GM06990 (cell line): ENCODE measurements around the gene DENND6B.
"Not testable (repeated sequence)": the region's sequence is repeated elsewhere in the genome, so short reads cannot be mapped to it uniquely, and the experiment has no call there.

Source experiments
- DNase-seq: peaks from one replicate; pipeline ENCODE4 v3.0.0-alpha.2; 2011; ENCODE audit not compliant: insufficient read length; ENCODE audit errors: extremely low read depth
- H3K27me3 ChIP-seq: replicated peaks from 2 replicates; pipeline ENCODE4 v1.6.0; 2011; ENCODE audit warnings: low read length; ENCODE audit not compliant: control insufficient read depth, insufficient read depth
- H3K36me3 ChIP-seq: 2 replicates; pipeline ENCODE4 v1.5.1; 2011; ENCODE audit warnings: low read length; ENCODE audit not compliant: control insufficient read depth, insufficient read depth
- H3K4me3 ChIP-seq: replicated peaks from 2 replicates; pipeline ENCODE4 v1.5.1; 2011; ENCODE audit warnings: low read depth, mild to moderate bottlenecking, control low read depth, low read length
- CTCF ChIP-seq: IDR thresholded peaks from 2 replicates; pipeline ENCODE4 v1.5.1; 2011; ENCODE audit warnings: low read length, control low read depth, mild to moderate bottlenecking, inconsistent platforms; ENCODE audit not compliant: insufficient read depth, poor library complexity, severe bottlenecking

The DENND6B gene

GRCh38 chr22:50323900-50324299, 2.9 kb downstream of the DENND6B start:
- H3K36me3 ChIP-seq = no peaks in the 10 kb centered on the region
- no peaks in the 10 kb centered on the region for H3K27me3 ChIP-seq
- TF ChIP-seq CTCF = no peak
- no peak for DNase-seq
- H3K4me3 ChIP-seq = no peak overlapping the region

DNA sequence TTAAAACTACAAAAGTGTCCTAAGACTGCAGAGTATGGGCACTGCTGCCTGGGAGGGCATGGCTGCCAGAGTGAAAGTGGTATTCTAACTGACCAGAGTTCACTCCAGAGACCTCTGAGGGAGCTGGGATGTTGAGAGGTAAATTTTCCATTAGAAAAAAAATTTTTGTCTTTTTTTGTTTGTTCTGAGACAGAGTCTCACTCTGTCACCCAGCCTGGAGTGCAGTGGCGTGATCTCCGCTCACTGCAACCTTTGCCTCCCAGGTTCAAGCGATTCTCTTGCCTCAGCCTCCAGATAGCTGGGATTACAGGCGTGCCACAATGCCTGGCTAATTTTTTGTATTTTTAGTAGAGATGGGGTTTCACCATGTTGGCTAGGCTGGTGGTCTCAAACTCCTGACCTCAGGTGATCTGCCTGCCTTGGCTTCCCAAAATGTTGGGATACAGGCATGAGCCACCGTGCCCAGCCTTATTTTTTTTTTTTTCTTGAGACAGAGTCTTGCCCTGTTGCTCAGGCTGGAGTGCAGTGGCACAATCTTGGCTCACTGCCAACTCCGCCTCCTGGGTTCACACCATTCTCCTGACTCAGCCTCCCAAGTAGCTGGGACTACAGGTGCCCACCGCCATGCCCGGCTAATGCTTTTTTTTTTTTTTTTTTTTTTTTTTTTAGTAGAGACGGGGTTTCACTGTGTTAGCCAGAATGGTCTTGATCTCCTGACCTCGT, 4.3 kb downstream of the DENND6B start:
- H3K36me3 ChIP-seq, DNase-seq, H3K4me3 ChIP-seq, H3K27me3 ChIP-seq: not testable (repeated sequence)

- Histone ChIP-seq H3K4me3 (no peak overlapping the region), H3K27me3 (no peaks in the 10 kb centered on the region), H3K36me3 (no peaks in the 10 kb centered on the region; the same call in 1 of the 2 replicates)
- no peak for TF ChIP-seq CTCF
- DNase-seq = no peak
Observed at GRCh38 chr22:50320671-50321325, 6.0 kb downstream of the DENND6B start.

DNA sequence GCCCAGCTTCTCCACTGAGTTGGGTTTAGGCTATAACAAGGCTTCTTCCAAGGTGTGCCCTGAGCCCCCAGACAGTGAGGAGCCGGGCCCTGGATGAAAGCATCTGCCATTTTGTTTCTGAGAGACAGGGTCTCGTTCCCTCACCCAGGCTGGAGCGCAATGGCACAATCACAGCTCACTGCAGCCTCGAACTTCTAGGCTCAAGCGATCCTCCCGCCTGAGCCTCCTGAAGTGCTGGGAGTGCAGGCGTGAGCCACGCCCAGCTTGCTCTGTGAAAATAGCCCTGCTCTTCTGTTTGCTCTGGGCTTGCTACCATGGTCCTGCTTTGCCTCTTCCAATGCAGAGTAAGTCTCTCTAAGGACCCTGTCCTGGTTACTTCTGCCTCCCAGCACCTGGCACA, 6.7 kb downstream of the DENND6B start:
- Histone ChIP-seq H3K27me3 (no peaks in the 10 kb centered on the region), H3K36me3 (no peaks in the 10 kb centered on the region; the same call in 1 of the 2 replicates), H3K4me3 (no peak overlapping the region)
- no peak for DNase-seq
- no peak for TF ChIP-seq CTCF

- H3K36me3 ChIP-seq = no peaks in the 10 kb centered on the region; the same call in 1 of the 2 replicates
- H3K27me3 ChIP-seq = no peaks in the 10 kb centered on the region
- TF ChIP-seq CTCF = no peak
- DNase-seq = no peak
- H3K4me3 ChIP-seq = no peak overlapping the region
Observed at GRCh38 chr22:50319503-50319951, 7.3 kb downstream of the DENND6B start.

GRCh38 chr22:50318698-50319411, 8.0 kb downstream of the DENND6B start:
- Histone ChIP-seq H3K4me3 (no peak overlapping the region), H3K36me3 (no peaks in the 10 kb centered on the region; the same call in 1 of the 2 replicates), H3K27me3 (no peaks in the 10 kb centered on the region)
- no peak for DNase-seq
- no peak for TF ChIP-seq CTCF
